Thyroid gland (tissue), 4 donors: Measurements from ENCODE around the gene KSR1.

ENCODE experiments used
- POLR2A ChIP-seq, 2 donors: fragments of 450-650 bp; IDR thresholded peaks; one replicate each; pipeline ENCODE4 v1.6.1; 2017; ENCODE audit warnings: antibody characterized with exemption in 2 of 2, mild to moderate bottlenecking in 2 of 2, moderate library complexity in 1 of 2
- TF ChIP-seq, protein P1 (sequence below), 6 experiments: fragments of 200-600 bp in 3 of 6; fragments of 450-650 bp in 3 of 6; sonication (generic) in 3 of 6; IDR thresholded peaks; one replicate each; pipeline ENCODE4 v1.5.1; 2016 to 2019; ENCODE audit warnings: antibody characterized with exemption in 6 of 6, mild to moderate bottlenecking in 2 of 6, inconsistent platforms in 1 of 6, moderate library complexity in 1 of 6

DNA sequence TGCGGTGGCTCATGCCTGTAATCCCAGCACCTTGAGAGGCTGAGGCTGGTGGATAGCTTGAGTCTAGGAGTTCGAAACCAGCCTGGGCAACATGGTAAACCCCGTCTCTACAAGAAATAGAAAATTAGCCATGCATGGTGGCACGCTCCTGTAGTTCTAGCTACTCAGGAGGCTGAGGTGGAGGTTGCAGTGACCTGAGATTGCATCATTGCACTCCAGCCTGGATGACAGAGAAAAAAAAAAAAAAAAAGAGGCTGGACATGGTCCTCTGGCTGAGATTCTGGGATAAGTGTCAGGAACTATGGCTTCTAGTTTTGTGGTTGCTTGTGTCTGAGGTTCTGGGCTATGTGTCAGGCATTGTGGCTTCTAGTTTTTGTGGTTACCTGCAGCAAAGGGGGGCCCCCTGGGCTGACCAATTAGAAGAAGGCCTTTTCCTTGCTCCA lies 7.0 kb downstream of the KSR1 start:
- no peak for TF ChIP-seq POLR2A (IDR thresholded peaks at IDR 0.05)
- TF ChIP-seq, protein P1, sequence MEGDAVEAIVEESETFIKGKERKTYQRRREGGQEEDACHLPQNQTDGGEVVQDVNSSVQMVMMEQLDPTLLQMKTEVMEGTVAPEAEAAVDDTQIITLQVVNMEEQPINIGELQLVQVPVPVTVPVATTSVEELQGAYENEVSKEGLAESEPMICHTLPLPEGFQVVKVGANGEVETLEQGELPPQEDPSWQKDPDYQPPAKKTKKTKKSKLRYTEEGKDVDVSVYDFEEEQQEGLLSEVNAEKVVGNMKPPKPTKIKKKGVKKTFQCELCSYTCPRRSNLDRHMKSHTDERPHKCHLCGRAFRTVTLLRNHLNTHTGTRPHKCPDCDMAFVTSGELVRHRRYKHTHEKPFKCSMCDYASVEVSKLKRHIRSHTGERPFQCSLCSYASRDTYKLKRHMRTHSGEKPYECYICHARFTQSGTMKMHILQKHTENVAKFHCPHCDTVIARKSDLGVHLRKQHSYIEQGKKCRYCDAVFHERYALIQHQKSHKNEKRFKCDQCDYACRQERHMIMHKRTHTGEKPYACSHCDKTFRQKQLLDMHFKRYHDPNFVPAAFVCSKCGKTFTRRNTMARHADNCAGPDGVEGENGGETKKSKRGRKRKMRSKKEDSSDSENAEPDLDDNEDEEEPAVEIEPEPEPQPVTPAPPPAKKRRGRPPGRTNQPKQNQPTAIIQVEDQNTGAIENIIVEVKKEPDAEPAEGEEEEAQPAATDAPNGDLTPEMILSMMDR (IDR thresholded peaks at IDR 0.05) = no peak
